Measurements from ENCODE around the gene UNC5C.

DNA sequence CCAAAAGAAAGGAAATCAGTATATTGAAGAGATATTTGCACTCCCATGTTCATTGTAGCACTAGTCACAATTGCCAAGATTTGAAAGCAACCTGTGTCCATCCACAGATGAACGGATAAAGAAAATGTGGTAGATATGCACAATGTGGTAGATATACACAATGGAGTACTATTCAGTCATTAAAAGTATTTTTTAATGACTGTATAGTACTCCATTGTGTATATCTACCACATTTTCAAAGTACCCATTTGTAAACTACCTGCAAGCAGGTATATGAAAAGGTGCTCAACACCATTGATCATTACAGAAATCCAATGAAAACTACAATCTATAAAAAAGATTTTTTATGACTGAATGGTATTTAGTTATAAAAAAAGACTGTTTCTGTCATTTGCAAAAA lies 200.4 kb downstream of the UNC5C start:
- TF ChIP-seq, protein P1, sequence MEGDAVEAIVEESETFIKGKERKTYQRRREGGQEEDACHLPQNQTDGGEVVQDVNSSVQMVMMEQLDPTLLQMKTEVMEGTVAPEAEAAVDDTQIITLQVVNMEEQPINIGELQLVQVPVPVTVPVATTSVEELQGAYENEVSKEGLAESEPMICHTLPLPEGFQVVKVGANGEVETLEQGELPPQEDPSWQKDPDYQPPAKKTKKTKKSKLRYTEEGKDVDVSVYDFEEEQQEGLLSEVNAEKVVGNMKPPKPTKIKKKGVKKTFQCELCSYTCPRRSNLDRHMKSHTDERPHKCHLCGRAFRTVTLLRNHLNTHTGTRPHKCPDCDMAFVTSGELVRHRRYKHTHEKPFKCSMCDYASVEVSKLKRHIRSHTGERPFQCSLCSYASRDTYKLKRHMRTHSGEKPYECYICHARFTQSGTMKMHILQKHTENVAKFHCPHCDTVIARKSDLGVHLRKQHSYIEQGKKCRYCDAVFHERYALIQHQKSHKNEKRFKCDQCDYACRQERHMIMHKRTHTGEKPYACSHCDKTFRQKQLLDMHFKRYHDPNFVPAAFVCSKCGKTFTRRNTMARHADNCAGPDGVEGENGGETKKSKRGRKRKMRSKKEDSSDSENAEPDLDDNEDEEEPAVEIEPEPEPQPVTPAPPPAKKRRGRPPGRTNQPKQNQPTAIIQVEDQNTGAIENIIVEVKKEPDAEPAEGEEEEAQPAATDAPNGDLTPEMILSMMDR (IDR thresholded peaks at IDR 0.05), result no peak
- no peak for TF ChIP-seq POLR2AphosphoS5 (IDR thresholded peaks at IDR 0.05)

Data from breast epithelium (tissue), 3 donors.